A549 treated with RU486 at 1 μM for 4 hours (cell line): ENCODE measurements around the gene CBLL1. TPM values are rescaled to one million over a fixed set of nuclear protein-coding genes. Genes with fewer than 3 reads are reported as not detected.

Experiments used
- total RNA-seq: library from RNA; stranded (reverse); fragments of 200-300 nt; extraction: Qiagen RNA extraction; gene quantifications from 5 replicates; pipeline ENCODE4 v1.2.3, GENCODE V29; 2022; ENCODE audit warnings: low read depth

CBLL1 gene
- total RNA-seq: 29.3 to 56.7 TPM (median 35.3 TPM) in 5 replicates

GRCh38 chr7:107743567-107744344 is at the start of gene CBLL1:
Gene CBLL1, plus strand, starts transcription at chr7:107744142. Its CDS starts 22 bp downstream, at chr7:107744164.

GRCh38 chr7:107803009-107803610 is 59.2 kb downstream of the CBLL1 start, which contains the start of gene SLC26A3:
Gene SLC26A3, minus strand, starts transcription at chr7:107803223. Its CDS starts 8,714 bp downstream, at chr7:107794509.

Other genes with a start within 250 kb of the CBLL1 start
- gene COG5, start 180.2 kb upstream of the CBLL1 start, total RNA-seq: 9.7 to 14.3 TPM (median 10.7 TPM) in 5 replicates
- 6.6 to 11.5 TPM (median 10.6 TPM) in 5 replicates for gene DUS4L, start 180.2 kb upstream of the CBLL1 start, total RNA-seq
- gene BCAP29, start 163.9 kb upstream of the CBLL1 start, total RNA-seq: 17.6 to 46.5 TPM (median 40.3 TPM) in 5 replicates
- gene SLC26A4, start 83.3 kb upstream of the CBLL1 start, total RNA-seq: 0.04 to 0.16 TPM (median 0.09 TPM) in 5 replicates
- not detected in 5 replicates for gene SLC26A3, start 59.1 kb downstream of the CBLL1 start, total RNA-seq
- gene DLD, start 147.0 kb downstream of the CBLL1 start, total RNA-seq: 78.6 to 102 TPM (median 93.7 TPM) in 5 replicates